Measurements from ENCODE around the gene SLCO3A1.
A peak's percentile ranks its signal among the peaks of the same experiment; 100 is the strongest.

The SLCO3A1 gene

DNA sequence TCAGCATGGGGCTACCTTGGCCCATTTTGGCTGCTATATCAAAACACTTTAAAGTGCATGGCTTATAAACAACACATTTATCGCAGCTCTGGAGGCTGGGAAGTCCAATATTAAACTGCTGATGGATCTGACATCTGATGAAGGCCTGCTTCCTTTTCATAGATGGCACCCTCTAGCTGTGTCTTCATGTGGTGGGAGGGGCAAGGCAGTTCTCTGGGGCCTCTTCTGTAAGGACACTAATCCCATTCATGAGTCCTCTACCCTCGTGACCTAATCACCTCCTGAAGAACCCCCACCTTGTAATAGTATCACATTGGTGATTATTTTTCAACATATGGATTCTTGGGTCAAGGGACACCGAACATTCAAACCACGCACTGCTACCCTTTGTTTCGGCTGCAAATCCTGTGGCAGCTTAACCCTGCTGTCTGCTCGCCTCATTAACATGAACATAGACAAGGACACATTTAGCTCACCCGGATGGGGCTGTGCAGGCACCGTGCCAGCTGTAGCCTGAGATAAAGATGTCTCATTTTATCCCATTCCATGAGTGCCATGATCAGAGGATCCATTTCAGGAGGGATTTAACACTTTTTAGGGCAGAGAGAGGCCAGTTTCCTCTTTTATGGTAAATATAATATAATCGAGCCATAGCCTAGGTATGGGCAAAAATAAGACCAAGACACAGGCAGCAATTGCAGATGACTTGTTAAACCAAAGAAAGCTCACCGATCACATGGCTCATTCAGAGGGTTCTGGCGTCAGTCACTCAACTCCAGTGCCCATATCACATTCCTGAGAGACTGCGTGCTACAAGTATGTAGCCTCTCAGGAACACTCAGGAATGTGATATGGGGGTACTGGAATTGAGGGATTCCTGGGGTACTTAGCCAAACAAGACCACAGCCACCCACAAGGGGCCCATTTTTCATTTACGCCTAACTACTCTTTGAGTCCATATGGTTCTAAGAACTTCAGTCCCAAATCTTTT, 289.0 kb downstream of the SLCO3A1 start:
- H3K4me3 ChIP-seq (ENCODE audit: low read length): no peak overlapping the region
- H3K36me3 ChIP-seq (ENCODE audit: insufficient read depth, low read length): no peaks in the 10 kb centered on the region
- no peaks in the 10 kb centered on the region for H3K9me3 ChIP-seq (ENCODE audit: insufficient read depth, low read depth, low read length)
- H3K9ac ChIP-seq (ENCODE audit: low read depth, low read length): no peak overlapping the region
- 88% methylated on average over 13 of the region's 13 CpGs for WGBS
- no peaks in the 10 kb centered on the region for H3K27me3 ChIP-seq (ENCODE audit: insufficient read depth, low read length)
- H3K4me1 ChIP-seq (ENCODE audit: insufficient read depth, low read length): 0 out of 2 replicates have a peak, but pooled peaks cover 3% of the 10 kb centered on the region
- no peak overlapping the region for H3K27ac ChIP-seq (ENCODE audit: low read depth, low read length)

DNA sequence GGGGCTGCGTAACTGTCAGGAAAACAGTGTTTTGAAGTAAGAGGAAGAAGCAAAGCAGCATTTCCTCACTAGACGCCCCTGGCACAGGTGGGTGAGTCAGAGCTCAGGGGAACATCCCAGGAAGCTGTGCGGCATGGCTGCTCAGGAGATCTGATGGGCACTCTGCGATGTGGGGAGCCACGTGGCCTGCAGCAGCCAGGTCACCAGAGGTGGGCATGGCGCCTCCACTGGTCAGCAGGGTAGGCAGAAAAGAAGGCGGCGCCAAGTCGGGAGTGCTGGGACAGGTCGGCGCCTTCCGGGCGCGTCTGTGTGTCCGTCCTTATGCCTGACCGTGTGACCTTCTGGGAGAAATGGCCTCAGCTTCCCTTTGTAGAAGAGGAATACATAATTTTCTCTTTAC, 290.3 kb downstream of the SLCO3A1 start:
- H3K9me3 ChIP-seq (ENCODE audit: insufficient read depth, low read depth, low read length): no peaks in the 10 kb centered on the region
- no peaks in the 10 kb centered on the region for H3K36me3 ChIP-seq (ENCODE audit: insufficient read depth, low read length)
- no peaks in the 10 kb centered on the region for H3K27me3 ChIP-seq (ENCODE audit: insufficient read depth, low read length)
- H3K9ac ChIP-seq (ENCODE audit: low read depth, low read length): no peak overlapping the region
- 92% methylated on average over 16 of the region's 16 CpGs for WGBS
- no peak overlapping the region for H3K4me3 ChIP-seq (ENCODE audit: low read length)
- 0 out of 2 replicates have a peak, but pooled peaks cover 3% of the 10 kb centered on the region for H3K4me1 ChIP-seq (ENCODE audit: insufficient read depth, low read length)
- H3K27ac ChIP-seq (ENCODE audit: low read depth, low read length): no peak overlapping the region

DNA sequence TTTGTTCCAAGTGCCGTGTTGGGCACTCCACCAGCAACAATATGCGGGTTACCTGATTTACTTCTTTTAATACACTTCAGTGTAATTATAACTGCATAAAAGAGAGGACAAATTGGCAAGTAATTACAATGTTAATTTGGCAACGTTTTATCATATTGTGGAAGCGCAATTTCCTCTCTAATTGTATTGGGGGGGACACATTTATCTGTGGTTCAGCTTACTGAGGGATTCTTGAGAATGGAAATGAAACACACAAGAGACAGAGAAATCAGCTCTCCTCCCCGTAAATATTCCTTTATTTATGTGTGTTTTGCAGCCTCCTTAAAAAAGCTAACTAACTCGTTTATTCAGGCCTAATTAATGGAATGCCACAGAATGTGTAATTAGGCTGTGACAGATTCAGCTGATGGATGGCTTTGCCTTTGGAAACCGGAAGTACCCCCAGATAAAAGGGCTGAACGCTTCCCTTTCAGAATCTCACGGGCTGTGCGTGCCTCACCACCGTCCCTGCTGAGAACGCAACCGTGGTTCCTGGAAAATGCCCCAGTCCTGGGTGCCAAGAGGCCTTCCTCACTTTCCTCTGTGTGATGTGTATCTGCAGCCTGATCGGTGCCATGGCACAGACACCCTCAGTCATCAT, 293.1 kb downstream of the SLCO3A1 start:
- Histone ChIP-seq H3K27ac (ENCODE audit: low read depth, low read length) (no peak overlapping the region), H3K9me3 (ENCODE audit: insufficient read depth, low read depth, low read length) (no peaks in the 10 kb centered on the region), H3K9ac (ENCODE audit: low read depth, low read length) (no peak overlapping the region), H3K36me3 (ENCODE audit: insufficient read depth, low read length) (no peaks in the 10 kb centered on the region), H3K4me1 (ENCODE audit: insufficient read depth, low read length) (0 out of 2 replicates have a peak, but pooled peaks cover 3% of the 10 kb centered on the region), H3K27me3 (ENCODE audit: insufficient read depth, low read length) (no peaks in the 10 kb centered on the region), H3K4me3 (ENCODE audit: low read length) (no peak overlapping the region)
- WGBS: 92% methylated on average over 13 of the region's 14 CpGs

DNA sequence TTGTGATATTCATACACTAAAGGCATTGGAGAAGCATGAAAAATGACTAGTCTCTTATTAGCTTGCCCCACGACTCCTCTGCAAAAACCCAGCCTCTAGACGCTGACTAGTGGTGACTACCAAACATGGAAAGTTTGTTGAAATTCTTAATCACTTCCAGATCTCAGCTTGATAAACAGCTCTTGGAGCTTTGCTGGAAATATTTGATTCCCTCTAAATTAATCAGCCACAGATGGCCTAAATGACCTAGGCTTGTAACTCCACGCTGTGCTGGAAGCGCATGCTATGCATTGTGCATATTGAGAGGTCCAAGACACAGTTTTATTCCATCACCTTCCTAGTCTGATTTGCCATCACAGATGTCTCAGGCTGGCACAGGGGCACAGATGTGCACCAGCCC, 295.5 kb downstream of the SLCO3A1 start:
- Histone ChIP-seq H3K9me3 (ENCODE audit: insufficient read depth, low read depth, low read length) (no peaks in the 10 kb centered on the region), H3K4me1 (ENCODE audit: insufficient read depth, low read length) (0 out of 2 replicates have a peak, but pooled peaks cover 3% of the 10 kb centered on the region), H3K4me3 (ENCODE audit: low read length) (no peak overlapping the region), H3K27me3 (ENCODE audit: insufficient read depth, low read length) (no peaks in the 10 kb centered on the region), H3K9ac (ENCODE audit: low read depth, low read length) (no peak overlapping the region), H3K27ac (ENCODE audit: low read depth, low read length) (no peak overlapping the region), H3K36me3 (ENCODE audit: insufficient read depth, low read length) (no peaks in the 10 kb centered on the region)
- 96% methylated on average over 4 of the region's 4 CpGs for WGBS

DNA sequence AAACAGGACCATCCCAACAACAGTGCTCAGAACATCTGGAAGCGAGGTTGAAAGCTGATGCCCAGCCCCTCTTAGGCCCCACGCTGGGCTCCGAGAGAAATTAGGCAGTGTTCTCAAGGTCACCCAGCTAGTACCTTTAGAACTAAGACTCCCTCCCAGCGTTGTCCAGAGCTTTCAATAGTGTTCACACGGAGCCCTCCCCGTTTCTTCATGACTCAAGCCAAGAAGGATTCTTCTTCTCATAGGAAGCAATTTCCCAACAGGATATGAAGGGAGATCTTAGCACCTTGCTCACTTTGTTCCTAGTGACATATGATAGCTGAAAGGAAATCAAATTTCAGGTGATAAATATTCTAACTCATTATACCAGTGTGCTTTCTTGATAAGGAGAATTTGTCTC, 296.0 kb downstream of the SLCO3A1 start:
- WGBS: 93% methylated on average over 6 of the region's 6 CpGs

DNA sequence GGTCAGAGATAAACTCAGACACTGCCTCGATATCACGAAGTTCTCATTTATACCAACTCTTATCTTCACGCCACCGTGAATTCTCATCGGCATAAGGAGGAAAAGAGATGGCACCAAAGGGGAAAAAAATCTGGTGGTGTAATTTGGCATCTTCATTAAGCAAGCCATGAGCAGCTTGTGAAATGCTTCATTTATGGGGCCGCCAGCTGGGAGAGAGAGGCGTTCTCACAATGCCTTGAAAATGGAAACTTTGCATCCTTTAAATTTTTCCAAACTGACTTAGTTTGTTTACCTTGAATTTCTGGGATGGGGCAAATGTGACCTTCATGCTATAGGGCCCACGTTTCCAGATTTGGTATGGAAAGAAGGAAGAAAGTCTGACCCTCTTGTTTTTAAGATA, 297.7 kb downstream of the SLCO3A1 start:
- no peak overlapping the region for H3K27ac ChIP-seq (ENCODE audit: low read depth, low read length)
- no peaks in the 10 kb centered on the region for H3K36me3 ChIP-seq (ENCODE audit: insufficient read depth, low read length)
- no peak overlapping the region for H3K9ac ChIP-seq (ENCODE audit: low read depth, low read length)
- no peaks in the 10 kb centered on the region for H3K27me3 ChIP-seq (ENCODE audit: insufficient read depth, low read length)
- 0 out of 2 replicates have a peak, but pooled peaks cover 3% of the 10 kb centered on the region for H3K4me1 ChIP-seq (ENCODE audit: insufficient read depth, low read length)
- WGBS: 92% methylated on average over 6 of the region's 8 CpGs
- H3K9me3 ChIP-seq (ENCODE audit: insufficient read depth, low read depth, low read length): no peaks in the 10 kb centered on the region
- H3K4me3 ChIP-seq (ENCODE audit: low read length): no peak overlapping the region

More for the DNA sequence above, 296.0 kb downstream of the SLCO3A1 start:
- Histone ChIP-seq H3K4me1 (ENCODE audit: insufficient read depth, low read length) (0 out of 2 replicates have a peak, but pooled peaks cover 3% of the 10 kb centered on the region), H3K9me3 (ENCODE audit: insufficient read depth, low read depth, low read length) (no peaks in the 10 kb centered on the region), H3K4me3 (ENCODE audit: low read length) (no peak overlapping the region), H3K27me3 (ENCODE audit: insufficient read depth, low read length) (no peaks in the 10 kb centered on the region), H3K9ac (ENCODE audit: low read depth, low read length) (no peak overlapping the region), H3K36me3 (ENCODE audit: insufficient read depth, low read length) (no peaks in the 10 kb centered on the region), H3K27ac (ENCODE audit: low read depth, low read length) (no peak overlapping the region)

DNA sequence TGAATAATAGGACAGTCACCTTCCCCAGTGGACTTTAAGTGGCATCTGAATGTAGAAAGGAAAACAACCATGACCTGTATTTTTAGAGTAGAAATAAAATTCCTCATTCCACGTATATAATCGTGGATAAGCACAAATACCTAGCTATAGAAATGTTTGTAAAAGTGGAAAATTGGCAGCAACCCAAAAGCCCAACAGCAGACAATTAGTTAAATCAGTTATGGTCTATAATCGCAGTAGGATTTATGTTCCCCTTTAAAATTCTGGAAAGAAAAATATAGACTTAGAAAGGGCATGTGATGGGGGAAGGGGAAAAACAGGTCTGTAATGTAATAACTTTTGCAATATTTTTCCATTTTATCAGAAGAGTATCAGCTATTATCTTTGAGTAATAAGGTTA, 298.2 kb downstream of the SLCO3A1 start:
- no peaks in the 10 kb centered on the region for H3K9me3 ChIP-seq (ENCODE audit: insufficient read depth, low read depth, low read length)
- H3K4me1 ChIP-seq (ENCODE audit: insufficient read depth, low read length): 0 out of 2 replicates have a peak, but pooled peaks cover 3% of the 10 kb centered on the region
- WGBS: 93% methylated on average over 1 of the region's 3 CpGs
- H3K27ac ChIP-seq (ENCODE audit: low read depth, low read length): no peak overlapping the region
- no peak overlapping the region for H3K4me3 ChIP-seq (ENCODE audit: low read length)
- no peaks in the 10 kb centered on the region for H3K27me3 ChIP-seq (ENCODE audit: insufficient read depth, low read length)
- H3K9ac ChIP-seq (ENCODE audit: low read depth, low read length): no peak overlapping the region
- H3K36me3 ChIP-seq (ENCODE audit: insufficient read depth, low read length): no peaks in the 10 kb centered on the region

DNA sequence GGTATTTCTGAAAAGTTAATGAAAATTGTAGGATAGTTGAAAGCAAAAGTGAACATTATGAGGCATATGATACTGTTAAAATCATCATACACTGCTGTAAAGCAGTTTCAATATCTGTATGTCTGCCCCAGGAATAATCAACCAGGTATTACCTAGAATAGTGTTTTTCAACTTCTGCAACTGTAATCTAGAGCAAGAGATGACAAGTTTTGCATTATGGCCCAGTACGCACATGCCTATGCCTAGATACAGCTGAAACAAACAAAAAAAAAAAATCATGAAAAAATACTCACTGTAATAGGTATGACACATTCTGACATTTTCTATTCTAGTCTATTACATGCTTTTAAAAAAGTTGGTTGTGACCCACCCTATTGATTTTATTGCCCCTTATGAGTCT, 299.5 kb downstream of the SLCO3A1 start:
- Histone ChIP-seq H3K27ac (ENCODE audit: low read depth, low read length) (no peak overlapping the region), H3K9ac (ENCODE audit: low read depth, low read length) (no peak overlapping the region), H3K4me1 (ENCODE audit: insufficient read depth, low read length) (peaks cover 7% of the 10 kb centered on the region), H3K27me3 (ENCODE audit: insufficient read depth, low read length) (no peaks in the 10 kb centered on the region), H3K9me3 (ENCODE audit: insufficient read depth, low read depth, low read length) (no peaks in the 10 kb centered on the region), H3K4me3 (ENCODE audit: low read length) (no peak overlapping the region), H3K36me3 (ENCODE audit: insufficient read depth, low read length) (no peaks in the 10 kb centered on the region)
- WGBS: 83% methylated on average over 1 of the region's 1 CpG

DNA sequence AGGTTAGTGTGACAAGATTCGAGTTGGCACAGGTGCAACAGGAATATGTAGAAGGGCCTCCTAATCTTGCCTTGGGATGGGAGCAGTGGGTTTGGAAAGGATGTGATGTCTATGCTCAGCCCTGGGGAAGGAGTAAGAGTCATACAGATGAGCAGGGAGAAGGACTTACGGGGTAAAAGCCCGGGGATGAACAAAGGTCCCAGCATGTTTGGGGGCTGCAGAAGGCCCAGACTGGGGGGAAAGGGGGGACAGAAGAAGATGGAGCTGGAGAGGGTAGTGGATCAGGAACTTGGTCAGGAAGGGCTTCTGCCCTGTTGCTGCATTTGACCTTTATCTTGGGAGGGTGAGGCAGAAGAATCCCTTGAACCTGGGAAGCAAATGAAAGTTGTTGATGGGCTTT, 300.1 kb downstream of the SLCO3A1 start:
- Histone ChIP-seq H3K9me3 (ENCODE audit: insufficient read depth, low read depth, low read length) (no peaks in the 10 kb centered on the region), H3K36me3 (ENCODE audit: insufficient read depth, low read length) (no peaks in the 10 kb centered on the region), H3K9ac (ENCODE audit: low read depth, low read length) (no peak overlapping the region), H3K4me3 (ENCODE audit: low read length) (no peak overlapping the region), H3K27me3 (ENCODE audit: insufficient read depth, low read length) (no peaks in the 10 kb centered on the region), H3K4me1 (ENCODE audit: insufficient read depth, low read length) (peaks cover 12% of the 10 kb centered on the region), H3K27ac (ENCODE audit: low read depth, low read length) (no peak overlapping the region)
- WGBS: 79% methylated on average over 3 of the region's 3 CpGs

DNA sequence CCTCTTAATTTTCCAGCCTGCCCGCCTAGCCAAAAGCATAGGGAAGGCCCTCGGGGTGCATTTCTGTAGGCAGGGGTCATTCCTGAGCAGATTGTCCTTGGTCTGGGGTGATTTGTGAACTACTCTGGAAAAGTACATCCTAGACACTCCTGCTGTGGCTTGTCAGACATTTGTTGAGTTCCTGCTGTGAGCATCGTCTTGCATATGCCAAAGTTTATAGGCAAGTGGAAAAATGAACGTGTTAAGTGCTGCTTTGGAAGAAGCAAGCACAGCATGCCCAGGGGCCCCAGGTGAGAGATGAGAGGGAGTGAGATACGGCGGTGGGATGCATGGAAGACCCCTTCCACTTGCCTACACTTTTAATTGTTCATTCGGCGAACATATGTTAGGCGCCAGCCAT, 302.4 kb downstream of the SLCO3A1 start:
- H3K9ac ChIP-seq (ENCODE audit: low read depth, low read length): no peak overlapping the region
- H3K36me3 ChIP-seq (ENCODE audit: insufficient read depth, low read length): no peaks in the 10 kb centered on the region
- no peak overlapping the region for H3K27ac ChIP-seq (ENCODE audit: low read depth, low read length)
- no peaks in the 10 kb centered on the region for H3K9me3 ChIP-seq (ENCODE audit: insufficient read depth, low read depth, low read length)
- 90% methylated on average over 9 of the region's 9 CpGs for WGBS
- H3K27me3 ChIP-seq (ENCODE audit: insufficient read depth, low read length): no peaks in the 10 kb centered on the region
- no peak overlapping the region for H3K4me3 ChIP-seq (ENCODE audit: low read length)
- peaks cover 32% of the 10 kb centered on the region for H3K4me1 ChIP-seq (ENCODE audit: insufficient read depth, low read length)

DNA sequence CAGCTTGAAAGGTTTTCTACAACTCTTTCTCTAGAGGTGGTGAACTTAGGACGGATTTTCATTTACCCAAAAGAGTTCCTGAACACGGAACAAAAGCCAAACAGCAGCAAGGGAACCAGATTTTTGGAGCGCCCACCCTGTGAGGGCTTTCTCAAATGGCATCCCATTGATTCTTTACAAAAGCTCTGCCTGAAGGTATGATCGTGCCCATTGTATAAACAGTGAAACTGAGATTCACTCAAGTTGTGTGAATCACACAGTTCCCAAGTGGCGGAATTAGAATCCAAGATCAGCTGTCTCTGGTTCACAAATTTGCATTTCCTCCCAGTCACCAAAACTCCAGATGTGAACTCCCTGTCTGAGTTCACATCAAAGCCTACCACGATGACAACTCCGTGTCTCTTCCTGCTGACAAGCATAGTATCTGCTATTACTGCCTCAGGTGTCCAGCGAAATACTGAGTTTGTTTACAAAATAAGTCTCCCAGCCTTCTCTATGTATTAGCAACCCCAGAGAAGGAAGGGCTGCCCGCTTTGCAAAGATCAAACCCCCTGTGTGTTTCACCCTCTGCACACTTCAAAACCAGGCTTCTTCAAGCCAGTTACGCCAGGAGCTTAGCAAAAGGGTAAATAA, 304.3 kb downstream of the SLCO3A1 start:
- no peaks in the 10 kb centered on the region for H3K9me3 ChIP-seq (ENCODE audit: insufficient read depth, low read depth, low read length)
- no peak overlapping the region for H3K9ac ChIP-seq (ENCODE audit: low read depth, low read length)
- H3K4me3 ChIP-seq (ENCODE audit: low read length): no peak overlapping the region
- H3K27ac ChIP-seq (ENCODE audit: low read depth, low read length): peak overlapping the region; percentile 82
- peaks cover 37% of the 10 kb centered on the region for H3K4me1 ChIP-seq (ENCODE audit: insufficient read depth, low read length)
- H3K27me3 ChIP-seq (ENCODE audit: insufficient read depth, low read length): no peaks in the 10 kb centered on the region
- H3K36me3 ChIP-seq (ENCODE audit: insufficient read depth, low read length): no peaks in the 10 kb centered on the region
- 59% methylated on average over 10 of the region's 10 CpGs for WGBS
